Activated effector memory CD4-positive, alpha-beta T cell treated with Interleukin-2 at 50 U/mL for 16 hours (primary cell): ENCODE data around the gene PTK7.
"Not testable (repeated sequence)": the region's sequence is repeated elsewhere in the genome, so short reads cannot be mapped to it uniquely, and the experiment has no call there.

Experiments
- DNase-seq: peaks from one replicate; pipeline ENCODE4 v3.0.0-alpha.2; 2020

Gene PTK7

GRCh38 chr6:43120944-43121913, 45.1 kb downstream of the PTK7 start:
- DNase-seq: no peak

GRCh38 chr6:43122146-43122545, 46.0 kb downstream of the PTK7 start:
- no peak for DNase-seq

DNA sequence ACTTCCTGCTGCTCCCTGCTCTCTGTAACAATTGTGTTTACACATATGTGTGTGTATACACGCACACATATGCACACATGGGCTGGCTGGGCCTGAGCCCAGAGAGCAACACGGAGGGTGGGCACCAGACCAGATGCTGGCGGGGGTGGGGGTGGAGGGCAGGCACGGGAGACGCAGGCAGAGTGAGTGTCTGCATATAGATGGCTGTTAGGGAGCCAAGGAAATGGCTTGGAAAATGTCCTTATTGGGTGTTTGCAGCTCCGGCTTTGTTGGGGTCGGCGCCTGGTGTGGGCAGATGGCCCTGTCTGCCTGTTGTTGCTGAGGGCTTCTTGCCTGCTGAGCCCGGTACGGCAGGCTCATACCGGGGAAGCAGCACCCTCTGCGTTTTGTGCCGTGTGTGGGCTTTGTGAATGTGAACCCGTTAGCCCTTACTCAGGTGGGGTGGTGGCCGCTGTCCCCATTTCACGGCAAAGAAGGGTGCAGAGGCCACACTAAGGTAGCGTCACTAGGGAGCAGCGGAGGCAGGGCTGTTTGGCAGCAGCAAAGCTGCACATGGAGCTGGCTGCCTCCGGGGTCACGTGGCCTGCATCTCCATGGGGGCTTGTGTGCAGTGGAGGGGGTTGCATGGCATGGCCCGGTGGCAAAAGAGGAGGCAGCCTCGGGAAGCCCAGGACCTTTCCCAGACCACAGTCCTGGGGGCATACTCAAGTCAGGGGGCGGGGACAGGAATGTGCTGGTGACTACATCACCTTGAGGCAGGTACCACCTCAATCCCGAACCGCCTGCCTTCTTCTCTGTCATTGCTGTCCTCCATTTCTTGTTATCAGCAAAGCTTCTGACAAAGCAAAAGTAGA, 47.6 kb downstream of the PTK7 start:
- DNase-seq: no peak

GRCh38 chr6:43124481-43124880, 48.4 kb downstream of the PTK7 start:
- no peak for DNase-seq

DNA sequence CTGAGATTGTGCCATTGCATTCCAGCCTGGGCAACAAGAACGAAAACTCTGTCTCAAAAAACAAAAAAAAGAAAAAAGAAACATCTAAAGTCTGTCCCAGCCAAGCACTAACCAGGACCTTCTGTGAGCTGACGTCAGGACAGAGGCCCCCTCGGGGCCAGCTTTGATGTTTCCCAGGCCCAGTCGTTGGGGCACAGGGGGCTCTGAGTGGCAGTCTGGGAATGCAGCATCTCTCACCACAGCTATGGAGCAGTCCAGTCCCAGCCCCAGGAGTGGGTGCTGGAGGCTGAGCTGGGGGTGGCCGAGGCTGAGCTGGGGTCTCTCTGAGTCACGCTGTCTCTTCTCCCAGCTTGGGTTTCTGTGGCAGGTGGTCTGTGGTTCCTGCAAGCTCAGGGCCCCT, 49.0 kb downstream of the PTK7 start:
- no peak for DNase-seq

DNA sequence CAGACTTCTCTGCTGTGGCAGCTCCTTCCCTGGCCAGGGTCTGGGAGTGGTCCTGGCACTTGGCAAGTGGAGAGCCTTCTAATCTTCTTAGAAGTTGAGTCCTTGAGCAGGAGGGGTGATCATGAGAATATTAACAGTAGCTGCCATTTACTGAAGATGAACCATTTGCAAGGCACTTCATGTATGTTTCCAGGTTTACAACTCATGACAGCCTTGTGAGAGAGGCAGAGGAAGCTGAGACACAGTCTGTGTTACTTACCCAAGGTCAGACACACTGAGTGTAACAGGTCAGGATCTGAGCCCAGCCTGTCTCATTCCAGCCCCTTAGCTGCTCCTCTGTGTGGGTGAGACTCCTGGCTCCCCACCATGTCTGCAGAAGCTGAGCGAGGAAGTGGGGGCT, 49.4 kb downstream of the PTK7 start:
- DNase-seq: no peak

DNA sequence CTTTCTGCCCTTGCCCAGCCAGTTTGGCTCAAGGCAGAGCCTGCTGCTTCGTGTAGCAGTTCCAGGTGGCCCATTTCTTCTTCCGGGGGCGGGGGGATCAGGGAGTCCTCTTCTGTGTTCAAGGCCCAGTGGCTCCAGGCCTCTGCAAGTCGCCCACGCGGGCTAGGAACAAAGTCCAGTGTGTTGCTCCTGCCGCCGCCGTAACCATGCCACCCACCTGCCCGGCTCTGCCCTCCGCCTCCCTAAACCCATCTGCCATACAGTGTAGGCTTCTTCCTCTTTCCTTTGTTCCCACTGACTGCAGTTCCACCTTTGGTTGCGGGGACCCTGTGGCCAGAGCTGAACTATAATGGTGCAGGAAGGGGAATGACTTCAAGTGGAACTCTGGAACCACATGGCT, 51.1 kb downstream of the PTK7 start:
- no peak for DNase-seq

- no peak for DNase-seq
Observed at GRCh38 chr6:43127877-43128276, 51.8 kb downstream of the PTK7 start.

GRCh38 chr6:43128926-43129325, 52.8 kb downstream of the PTK7 start:
- no peak for DNase-seq

- no peak for DNase-seq
Observed at GRCh38 chr6:43129434-43130194, 53.5 kb downstream of the PTK7 start.

- no peak for DNase-seq
Observed at GRCh38 chr6:43130429-43130828, 54.3 kb downstream of the PTK7 start.

DNA sequence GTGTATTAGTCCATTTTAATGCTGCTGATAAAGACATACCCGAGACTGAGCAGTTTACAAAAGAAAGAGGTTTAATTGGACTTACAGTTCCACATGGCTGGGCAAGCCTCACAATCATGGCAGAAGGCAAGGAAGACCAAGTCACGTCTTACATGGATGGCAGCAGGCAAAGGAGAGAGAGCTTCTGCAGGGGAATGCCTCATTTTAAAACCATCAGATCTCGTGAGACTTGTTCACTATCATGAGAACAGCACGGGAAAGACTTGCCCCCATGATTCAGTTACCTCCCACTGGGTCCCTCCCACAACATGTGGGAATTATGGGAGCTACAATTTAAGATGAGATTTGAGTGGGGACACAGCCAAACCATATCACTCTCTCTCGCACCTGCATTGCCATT, 55.3 kb downstream of the PTK7 start:
- not testable (repeated sequence) for DNase-seq

GRCh38 chr6:43138267-43138666, 62.2 kb downstream of the PTK7 start:
- no peak for DNase-seq

- not testable (repeated sequence) for DNase-seq
Observed at GRCh38 chr6:43139973-43140372, 63.9 kb downstream of the PTK7 start.

DNA sequence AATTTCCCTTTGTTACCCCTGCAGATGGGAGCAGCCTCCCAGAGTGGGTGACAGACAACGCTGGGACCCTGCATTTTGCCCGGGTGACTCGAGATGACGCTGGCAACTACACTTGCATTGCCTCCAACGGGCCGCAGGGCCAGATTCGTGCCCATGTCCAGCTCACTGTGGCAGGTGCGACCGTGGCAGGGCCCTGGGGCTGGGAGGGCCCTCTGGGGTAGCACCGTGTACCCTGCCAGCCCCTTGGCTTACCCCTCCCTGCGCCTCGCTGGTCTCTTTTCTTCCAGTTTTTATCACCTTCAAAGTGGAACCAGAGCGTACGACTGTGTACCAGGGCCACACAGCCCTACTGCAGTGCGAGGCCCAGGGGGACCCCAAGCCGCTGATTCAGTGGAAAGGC, 65.5 kb downstream of the PTK7 start:
- no peak for DNase-seq

- no peak for DNase-seq
Observed at GRCh38 chr6:43142101-43142500, 66.0 kb downstream of the PTK7 start.

GRCh38 chr6:43143235-43144128, 67.4 kb downstream of the PTK7 start:
- peak; percentile 59 for DNase-seq

DNA sequence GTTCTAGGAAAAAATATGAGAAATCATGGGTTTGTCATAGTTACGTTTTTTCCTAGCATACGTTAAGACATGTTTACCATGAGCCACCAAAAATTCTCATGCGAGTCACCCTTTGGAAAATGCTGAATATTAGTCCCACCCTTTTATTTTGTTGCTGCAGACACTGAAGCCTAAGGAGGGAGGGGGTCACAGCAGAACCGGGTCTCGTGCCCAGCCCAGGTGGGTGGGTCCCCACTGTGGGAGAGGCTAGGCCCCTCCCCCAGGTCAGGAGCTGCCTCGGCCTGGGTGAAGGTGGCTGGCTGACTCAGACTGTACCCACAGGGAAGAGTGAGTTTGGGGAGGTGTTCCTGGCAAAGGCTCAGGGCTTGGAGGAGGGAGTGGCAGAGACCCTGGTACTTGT, 68.8 kb downstream of the PTK7 start:
- no peak for DNase-seq

- DNase-seq: no peak
Observed at GRCh38 chr6:43146261-43146660, 70.1 kb downstream of the PTK7 start.

DNA sequence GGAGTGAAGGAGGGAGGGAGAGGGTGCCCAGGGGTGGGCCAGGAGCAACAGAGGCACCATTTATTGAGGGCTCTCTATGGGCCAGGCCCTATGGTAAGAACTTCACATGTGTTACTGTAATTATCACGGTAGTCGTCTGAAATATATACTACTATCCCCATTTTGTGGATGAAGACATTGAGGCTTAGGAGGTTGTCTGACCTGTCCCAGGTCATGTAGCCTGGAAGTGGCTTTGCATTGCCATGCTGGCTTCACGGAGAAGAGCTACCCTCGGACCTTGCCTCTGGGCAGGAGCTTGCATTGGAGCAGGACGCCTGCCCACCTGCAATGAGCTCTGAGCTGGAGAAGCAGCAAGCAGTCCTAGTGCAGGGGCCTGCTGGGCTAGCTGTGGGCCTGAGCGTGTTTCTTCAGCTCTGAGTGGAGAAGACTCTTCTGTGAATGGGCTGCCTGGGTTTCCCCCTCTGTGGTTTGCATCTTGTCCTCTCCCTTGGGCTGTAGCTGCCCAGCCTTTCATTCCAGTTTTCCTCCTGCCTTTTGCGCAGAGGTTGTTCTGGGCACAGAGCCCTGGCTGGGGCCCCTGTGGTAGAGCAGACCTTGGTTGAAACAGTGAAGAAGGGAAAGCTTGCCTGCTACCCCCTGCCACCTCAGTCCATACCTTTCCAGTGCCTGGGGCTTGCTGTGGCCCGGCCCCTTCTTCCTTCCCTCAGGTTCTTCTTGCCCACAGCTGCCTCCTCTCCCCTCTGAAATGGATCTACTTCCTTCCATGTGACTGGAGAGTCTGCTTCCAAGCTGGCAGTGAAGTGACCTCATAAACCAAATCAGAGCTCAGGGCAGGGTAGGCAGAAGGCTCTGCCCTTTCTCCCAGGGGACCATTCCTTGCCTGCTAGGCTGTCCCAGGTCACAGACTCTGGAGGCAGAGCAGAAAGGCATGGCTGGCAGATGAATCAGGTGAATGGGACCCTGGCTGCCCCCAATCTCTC, 70.9 kb downstream of the PTK7 start:
- no peak for DNase-seq
